ENCODE results near the gene EXOC6B.

DNA sequence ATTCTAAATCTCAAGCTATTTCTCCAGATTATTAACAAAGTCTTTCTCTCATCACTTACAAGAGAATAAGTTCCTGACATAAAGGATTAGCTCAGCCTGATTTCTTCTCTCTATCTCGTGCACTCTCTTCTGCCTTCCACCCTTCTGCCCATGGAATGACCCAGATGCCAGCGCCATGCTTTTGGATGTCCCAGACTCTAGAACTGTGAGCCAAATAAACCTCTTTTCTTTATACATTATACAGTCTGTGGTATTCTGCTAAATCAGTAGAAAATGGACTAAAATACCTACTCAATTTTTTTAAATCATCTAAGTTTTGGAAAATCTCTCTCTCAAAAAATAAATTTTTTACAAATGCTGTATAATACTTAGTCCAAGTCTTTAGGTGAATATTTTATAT is 218.6 kb downstream of the EXOC6B start:
- TF ChIP-seq, protein P1, sequence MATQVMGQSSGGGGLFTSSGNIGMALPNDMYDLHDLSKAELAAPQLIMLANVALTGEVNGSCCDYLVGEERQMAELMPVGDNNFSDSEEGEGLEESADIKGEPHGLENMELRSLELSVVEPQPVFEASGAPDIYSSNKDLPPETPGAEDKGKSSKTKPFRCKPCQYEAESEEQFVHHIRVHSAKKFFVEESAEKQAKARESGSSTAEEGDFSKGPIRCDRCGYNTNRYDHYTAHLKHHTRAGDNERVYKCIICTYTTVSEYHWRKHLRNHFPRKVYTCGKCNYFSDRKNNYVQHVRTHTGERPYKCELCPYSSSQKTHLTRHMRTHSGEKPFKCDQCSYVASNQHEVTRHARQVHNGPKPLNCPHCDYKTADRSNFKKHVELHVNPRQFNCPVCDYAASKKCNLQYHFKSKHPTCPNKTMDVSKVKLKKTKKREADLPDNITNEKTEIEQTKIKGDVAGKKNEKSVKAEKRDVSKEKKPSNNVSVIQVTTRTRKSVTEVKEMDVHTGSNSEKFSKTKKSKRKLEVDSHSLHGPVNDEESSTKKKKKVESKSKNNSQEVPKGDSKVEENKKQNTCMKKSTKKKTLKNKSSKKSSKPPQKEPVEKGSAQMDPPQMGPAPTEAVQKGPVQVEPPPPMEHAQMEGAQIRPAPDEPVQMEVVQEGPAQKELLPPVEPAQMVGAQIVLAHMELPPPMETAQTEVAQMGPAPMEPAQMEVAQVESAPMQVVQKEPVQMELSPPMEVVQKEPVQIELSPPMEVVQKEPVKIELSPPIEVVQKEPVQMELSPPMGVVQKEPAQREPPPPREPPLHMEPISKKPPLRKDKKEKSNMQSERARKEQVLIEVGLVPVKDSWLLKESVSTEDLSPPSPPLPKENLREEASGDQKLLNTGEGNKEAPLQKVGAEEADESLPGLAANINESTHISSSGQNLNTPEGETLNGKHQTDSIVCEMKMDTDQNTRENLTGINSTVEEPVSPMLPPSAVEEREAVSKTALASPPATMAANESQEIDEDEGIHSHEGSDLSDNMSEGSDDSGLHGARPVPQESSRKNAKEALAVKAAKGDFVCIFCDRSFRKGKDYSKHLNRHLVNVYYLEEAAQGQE (IDR thresholded peaks at IDR 0.05), result no peak
- TF ChIP-seq, protein P2, sequence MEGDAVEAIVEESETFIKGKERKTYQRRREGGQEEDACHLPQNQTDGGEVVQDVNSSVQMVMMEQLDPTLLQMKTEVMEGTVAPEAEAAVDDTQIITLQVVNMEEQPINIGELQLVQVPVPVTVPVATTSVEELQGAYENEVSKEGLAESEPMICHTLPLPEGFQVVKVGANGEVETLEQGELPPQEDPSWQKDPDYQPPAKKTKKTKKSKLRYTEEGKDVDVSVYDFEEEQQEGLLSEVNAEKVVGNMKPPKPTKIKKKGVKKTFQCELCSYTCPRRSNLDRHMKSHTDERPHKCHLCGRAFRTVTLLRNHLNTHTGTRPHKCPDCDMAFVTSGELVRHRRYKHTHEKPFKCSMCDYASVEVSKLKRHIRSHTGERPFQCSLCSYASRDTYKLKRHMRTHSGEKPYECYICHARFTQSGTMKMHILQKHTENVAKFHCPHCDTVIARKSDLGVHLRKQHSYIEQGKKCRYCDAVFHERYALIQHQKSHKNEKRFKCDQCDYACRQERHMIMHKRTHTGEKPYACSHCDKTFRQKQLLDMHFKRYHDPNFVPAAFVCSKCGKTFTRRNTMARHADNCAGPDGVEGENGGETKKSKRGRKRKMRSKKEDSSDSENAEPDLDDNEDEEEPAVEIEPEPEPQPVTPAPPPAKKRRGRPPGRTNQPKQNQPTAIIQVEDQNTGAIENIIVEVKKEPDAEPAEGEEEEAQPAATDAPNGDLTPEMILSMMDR (IDR thresholded peaks at IDR 0.05), result no peak
- TF ChIP-seq JUN (IDR thresholded peaks at IDR 0.05) (no peak), CHD2 (IDR thresholded peaks at IDR 0.05; ENCODE audit: low read length, partially characterized antibody) (no peak), POLR2A (IDR thresholded peaks at IDR 0.05; ENCODE audit: low read length) (no peak), SMC3 (IDR thresholded peaks at IDR 0.05) (no peak), PHF8 (IDR thresholded peaks at IDR 0.05; ENCODE audit: borderline replicate concordance, low read depth) (no peak)
- TF ChIP-seq, protein P3, sequence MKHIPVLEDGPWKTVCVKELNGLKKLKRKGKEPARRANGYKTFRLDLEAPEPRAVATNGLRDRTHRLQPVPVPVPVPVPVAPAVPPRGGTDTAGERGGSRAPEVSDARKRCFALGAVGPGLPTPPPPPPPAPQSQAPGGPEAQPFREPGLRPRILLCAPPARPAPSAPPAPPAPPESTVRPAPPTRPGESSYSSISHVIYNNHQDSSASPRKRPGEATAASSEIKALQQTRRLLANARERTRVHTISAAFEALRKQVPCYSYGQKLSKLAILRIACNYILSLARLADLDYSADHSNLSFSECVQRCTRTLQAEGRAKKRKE (CRISPR knock-in tag; IDR thresholded peaks at IDR 0.05; ENCODE audit: low read depth), result no peak
- TF ChIP-seq, protein P4, sequence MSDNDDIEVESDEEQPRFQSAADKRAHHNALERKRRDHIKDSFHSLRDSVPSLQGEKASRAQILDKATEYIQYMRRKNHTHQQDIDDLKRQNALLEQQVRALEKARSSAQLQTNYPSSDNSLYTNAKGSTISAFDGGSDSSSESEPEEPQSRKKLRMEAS (IDR thresholded peaks at IDR 0.05), result no peak
